PC-3 (cell line): ENCODE measurements around the gene RNASEH2B.

ENCODE experiments used
- EZH2 ChIP-seq: fragments of 300-600 bp; sonication (generic); IDR thresholded peaks from one replicate; pipeline ENCODE4 v1.6.1; 2017; ENCODE audit warnings: antibody characterized with exemption, mild to moderate bottlenecking, low read length; ENCODE audit not compliant: unreplicated experiment
- TF ChIP-seq, protein P1 (sequence below): fragments of 300-600 bp; sonication (generic); conservative IDR thresholded peaks from 2 replicates; pipeline ENCODE4 v1.5.1; 2017; ENCODE audit warnings: antibody characterized with exemption, low read depth, mild to moderate bottlenecking, low read length

DNA sequence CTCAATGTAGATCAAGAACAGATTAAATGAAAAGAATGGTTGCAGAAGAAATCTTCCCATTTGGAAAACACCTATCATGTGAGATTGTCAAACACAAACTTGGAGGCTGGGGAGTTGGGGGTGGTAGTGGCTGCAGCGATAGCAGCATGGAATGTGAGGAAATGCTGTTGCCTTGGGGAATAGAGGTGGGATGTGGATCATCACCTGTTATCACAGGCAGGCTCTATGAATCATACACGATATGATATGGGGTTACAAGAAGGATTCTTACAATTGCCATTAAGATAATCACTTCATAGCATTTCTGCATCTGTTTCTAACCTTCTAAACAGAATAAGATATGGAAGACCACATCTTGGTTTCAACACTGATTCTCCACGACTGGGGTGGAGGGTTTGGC lies 88.7 kb downstream of the RNASEH2B start:
- TF ChIP-seq, protein P1, sequence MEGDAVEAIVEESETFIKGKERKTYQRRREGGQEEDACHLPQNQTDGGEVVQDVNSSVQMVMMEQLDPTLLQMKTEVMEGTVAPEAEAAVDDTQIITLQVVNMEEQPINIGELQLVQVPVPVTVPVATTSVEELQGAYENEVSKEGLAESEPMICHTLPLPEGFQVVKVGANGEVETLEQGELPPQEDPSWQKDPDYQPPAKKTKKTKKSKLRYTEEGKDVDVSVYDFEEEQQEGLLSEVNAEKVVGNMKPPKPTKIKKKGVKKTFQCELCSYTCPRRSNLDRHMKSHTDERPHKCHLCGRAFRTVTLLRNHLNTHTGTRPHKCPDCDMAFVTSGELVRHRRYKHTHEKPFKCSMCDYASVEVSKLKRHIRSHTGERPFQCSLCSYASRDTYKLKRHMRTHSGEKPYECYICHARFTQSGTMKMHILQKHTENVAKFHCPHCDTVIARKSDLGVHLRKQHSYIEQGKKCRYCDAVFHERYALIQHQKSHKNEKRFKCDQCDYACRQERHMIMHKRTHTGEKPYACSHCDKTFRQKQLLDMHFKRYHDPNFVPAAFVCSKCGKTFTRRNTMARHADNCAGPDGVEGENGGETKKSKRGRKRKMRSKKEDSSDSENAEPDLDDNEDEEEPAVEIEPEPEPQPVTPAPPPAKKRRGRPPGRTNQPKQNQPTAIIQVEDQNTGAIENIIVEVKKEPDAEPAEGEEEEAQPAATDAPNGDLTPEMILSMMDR = no peak
- no peak for TF ChIP-seq EZH2
